Skin epidermis (tissue), 12 donors: Measurements from ENCODE around the gene CTNND2.
"Not testable (repeated sequence)": the region's sequence is repeated elsewhere in the genome, so short reads cannot be mapped to it uniquely, and the experiment has no call there.

Experiments used
- H3K27ac ChIP-seq, 21 experiments: fragments of 200-600 bp; sonication (generic) in 11 of 21; one replicate each; pipeline ENCODE4 v1.5.0; 2020; ENCODE audit warnings: mild to moderate bottlenecking in 3 of 21, inconsistent platforms in 2 of 21, moderate library complexity in 2 of 21
- H3K4me3 ChIP-seq, 7 experiments: fragments of 200-600 bp; sonication (generic) in 2 of 7; one replicate each; pipeline ENCODE4 v1.5.0; 2020; ENCODE audit warnings: inconsistent platforms in 2 of 7, mild to moderate bottlenecking in 2 of 7, moderate library complexity in 1 of 7

The CTNND2 gene

GRCh38 chr5:11687498-11687897, 216.7 kb downstream of the CTNND2 start:
- H3K4me3 ChIP-seq = no peak overlapping the region
- no peak overlapping the region for H3K27ac ChIP-seq

GRCh38 chr5:11684607-11685006, 219.6 kb downstream of the CTNND2 start:
- Histone ChIP-seq H3K27ac (no peak overlapping the region), H3K4me3 (no peak overlapping the region)

GRCh38 chr5:11683666-11684065, 220.6 kb downstream of the CTNND2 start:
- H3K27ac ChIP-seq = no peak overlapping the region
- no peak overlapping the region for H3K4me3 ChIP-seq

- Histone ChIP-seq H3K27ac (no peak overlapping the region), H3K4me3 (no peak overlapping the region)
Measured at GRCh38 chr5:11681796-11682195, 222.4 kb downstream of the CTNND2 start.

- no peak overlapping the region for H3K4me3 ChIP-seq
- H3K27ac ChIP-seq = no peak overlapping the region
Measured at GRCh38 chr5:11679676-11680075, 224.6 kb downstream of the CTNND2 start.

GRCh38 chr5:11675184-11675583, 229.1 kb downstream of the CTNND2 start:
- H3K4me3 ChIP-seq = no peak overlapping the region
- H3K27ac ChIP-seq = no peak overlapping the region

- Histone ChIP-seq H3K4me3 (no peak overlapping the region), H3K27ac (no peak overlapping the region)
Measured at GRCh38 chr5:11672385-11673085, 231.7 kb downstream of the CTNND2 start.

GRCh38 chr5:11658376-11658775, 245.9 kb downstream of the CTNND2 start:
- H3K4me3 ChIP-seq = no peak overlapping the region
- H3K27ac ChIP-seq = no peak overlapping the region

- Histone ChIP-seq H3K27ac (no peak overlapping the region), H3K4me3 (no peak overlapping the region)
Measured at GRCh38 chr5:11656916-11657315, 247.3 kb downstream of the CTNND2 start.

GRCh38 chr5:11655681-11656080, 248.6 kb downstream of the CTNND2 start:
- no peak overlapping the region for H3K4me3 ChIP-seq
- no peak overlapping the region for H3K27ac ChIP-seq

- H3K27ac ChIP-seq = no peak overlapping the region
- no peak overlapping the region for H3K4me3 ChIP-seq
Measured at GRCh38 chr5:11650936-11651335, 253.3 kb downstream of the CTNND2 start.

GRCh38 chr5:11646141-11646540, 258.1 kb downstream of the CTNND2 start:
- no peak overlapping the region for H3K4me3 ChIP-seq
- H3K27ac ChIP-seq = no peak overlapping the region

GRCh38 chr5:11642438-11642837, 261.8 kb downstream of the CTNND2 start:
- Histone ChIP-seq H3K27ac (no peak overlapping the region), H3K4me3 (no peak overlapping the region)

- Histone ChIP-seq H3K27ac (no peak overlapping the region), H3K4me3 (no peak overlapping the region)
Measured at GRCh38 chr5:11640158-11640873, 263.9 kb downstream of the CTNND2 start.

GRCh38 chr5:11622785-11623184, 281.5 kb downstream of the CTNND2 start:
- no peak overlapping the region for H3K27ac ChIP-seq
- H3K4me3 ChIP-seq = no peak overlapping the region

GRCh38 chr5:11620172-11620571, 284.1 kb downstream of the CTNND2 start:
- Histone ChIP-seq H3K4me3 (no peak overlapping the region), H3K27ac (no peak overlapping the region)

- H3K4me3 ChIP-seq = no peak overlapping the region
- H3K27ac ChIP-seq = no peak overlapping the region
Measured at GRCh38 chr5:11619339-11620024, 284.8 kb downstream of the CTNND2 start.

- Histone ChIP-seq H3K27ac (no peak overlapping the region), H3K4me3 (no peak overlapping the region)
Measured at GRCh38 chr5:11617080-11617479, 287.2 kb downstream of the CTNND2 start.

GRCh38 chr5:11616624-11617023, 287.6 kb downstream of the CTNND2 start:
- H3K4me3 ChIP-seq, H3K27ac ChIP-seq: not testable (repeated sequence)

- no peak overlapping the region for H3K4me3 ChIP-seq
- H3K27ac ChIP-seq = no peak overlapping the region
Measured at GRCh38 chr5:11611011-11611410, 293.2 kb downstream of the CTNND2 start.
